ENCODE data around the gene TRABD2A.

TRABD2A gene

DNA sequence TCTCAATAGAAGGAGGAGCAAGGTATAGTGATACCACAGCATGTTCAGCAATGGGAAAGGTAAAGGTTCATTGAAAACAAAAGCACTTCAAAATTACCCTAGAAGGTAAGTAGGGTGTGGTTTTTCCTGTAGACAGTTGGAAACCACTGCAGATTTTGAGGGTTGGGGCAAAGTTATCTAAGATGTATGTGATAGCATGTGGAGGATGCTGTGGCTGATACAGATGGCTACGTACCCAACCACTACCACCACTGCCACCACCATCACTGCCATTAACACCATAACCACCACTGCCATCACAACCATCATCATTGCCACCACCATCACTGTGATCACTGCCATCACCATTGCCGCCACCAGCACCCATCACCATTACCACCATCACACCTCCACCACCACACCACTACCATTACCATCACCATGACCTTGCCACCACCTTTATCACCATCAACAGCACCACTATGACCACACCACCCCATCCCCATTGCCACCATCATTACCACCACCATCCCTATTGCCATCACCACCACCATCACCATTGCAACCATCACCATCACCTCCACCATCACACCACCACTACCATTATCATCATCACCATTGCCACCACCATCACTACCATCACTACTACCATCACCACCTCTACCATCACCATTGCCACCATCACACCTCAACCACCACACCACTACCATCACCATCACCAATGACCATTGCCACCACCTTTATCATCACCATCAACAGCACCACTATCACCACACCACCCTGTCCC lies 28.2 kb upstream of the TRABD2A start:
- no peaks in the 10 kb centered on the region for H3K9me3 ChIP-seq (ENCODE audit: insufficient read depth, low read length)
- H3K9ac ChIP-seq (ENCODE audit: low read length) = no peak overlapping the region
- H3K9me2 ChIP-seq (replicated peaks; ENCODE audit: insufficient read depth, low read length) = no peaks in the 10 kb centered on the region
- H4K20me1 ChIP-seq (ENCODE audit: low read depth, low read length) = no peaks in the 10 kb centered on the region
- H2AFZ ChIP-seq (ENCODE audit: low read depth, low read length, severe bottlenecking) = no peak overlapping the region
- no peaks in the 10 kb centered on the region for H3K36me3 ChIP-seq (ENCODE audit: low read length)
- no peak for TF ChIP-seq EZH2phosphoT487 (conservative IDR thresholded peaks at IDR 0.05; ENCODE audit: low read length)
- TF ChIP-seq, protein P1, sequence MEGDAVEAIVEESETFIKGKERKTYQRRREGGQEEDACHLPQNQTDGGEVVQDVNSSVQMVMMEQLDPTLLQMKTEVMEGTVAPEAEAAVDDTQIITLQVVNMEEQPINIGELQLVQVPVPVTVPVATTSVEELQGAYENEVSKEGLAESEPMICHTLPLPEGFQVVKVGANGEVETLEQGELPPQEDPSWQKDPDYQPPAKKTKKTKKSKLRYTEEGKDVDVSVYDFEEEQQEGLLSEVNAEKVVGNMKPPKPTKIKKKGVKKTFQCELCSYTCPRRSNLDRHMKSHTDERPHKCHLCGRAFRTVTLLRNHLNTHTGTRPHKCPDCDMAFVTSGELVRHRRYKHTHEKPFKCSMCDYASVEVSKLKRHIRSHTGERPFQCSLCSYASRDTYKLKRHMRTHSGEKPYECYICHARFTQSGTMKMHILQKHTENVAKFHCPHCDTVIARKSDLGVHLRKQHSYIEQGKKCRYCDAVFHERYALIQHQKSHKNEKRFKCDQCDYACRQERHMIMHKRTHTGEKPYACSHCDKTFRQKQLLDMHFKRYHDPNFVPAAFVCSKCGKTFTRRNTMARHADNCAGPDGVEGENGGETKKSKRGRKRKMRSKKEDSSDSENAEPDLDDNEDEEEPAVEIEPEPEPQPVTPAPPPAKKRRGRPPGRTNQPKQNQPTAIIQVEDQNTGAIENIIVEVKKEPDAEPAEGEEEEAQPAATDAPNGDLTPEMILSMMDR (IDR thresholded peaks at IDR 0.05; ENCODE audit: insufficient read depth, low read length, poor library complexity, severe bottlenecking) = no peak
- H3K79me2 ChIP-seq (ENCODE audit: insufficient read depth, low read length) = peaks cover 6% of the 10 kb centered on the region; the same call in 1 of the 2 replicates
- H3F3A ChIP-seq (ENCODE audit: insufficient read depth) = peaks cover 4% of the 10 kb centered on the region; the same call in 1 of the 2 replicates
- H3K27me3 ChIP-seq (ENCODE audit: low read length) = no peaks in the 10 kb centered on the region
- no peak overlapping the region for H3K4me3 ChIP-seq (ENCODE audit: insufficient read depth, low read length, poor library complexity, severe bottlenecking)
- no peak overlapping the region for H3K27ac ChIP-seq (ENCODE audit: low read depth, low read length)
- H3K4me2 ChIP-seq (ENCODE audit: low read depth, low read length, poor library complexity, severe bottlenecking) = no peak overlapping the region

GRCh38 chr2:84906900-84907714 lies 26.2 kb upstream of the TRABD2A start:
- Histone ChIP-seq H3K27ac (ENCODE audit: low read depth, low read length) (no peak overlapping the region), H3K9me2 (replicated peaks; ENCODE audit: insufficient read depth, low read length) (no peaks in the 10 kb centered on the region), H3K9me3 (ENCODE audit: insufficient read depth, low read length) (no peaks in the 10 kb centered on the region), H3K36me3 (ENCODE audit: low read length) (no peaks in the 10 kb centered on the region), H3K4me2 (ENCODE audit: low read depth, low read length, poor library complexity, severe bottlenecking) (peak overlapping the region; percentile 96), H3K4me3 (ENCODE audit: insufficient read depth, low read length, poor library complexity, severe bottlenecking) (peak overlapping the region; percentile 85), H3K79me2 (ENCODE audit: insufficient read depth, low read length) (peaks cover 6% of the 10 kb centered on the region; the same call in 1 of the 2 replicates), H3K27me3 (ENCODE audit: low read length) (no peaks in the 10 kb centered on the region), H3F3A (ENCODE audit: insufficient read depth) (peaks cover 4% of the 10 kb centered on the region; the same call in 1 of the 2 replicates), H4K20me1 (ENCODE audit: low read depth, low read length) (no peaks in the 10 kb centered on the region), H2AFZ (ENCODE audit: low read depth, low read length, severe bottlenecking) (no peak overlapping the region), H3K9ac (ENCODE audit: low read length) (peak overlapping the region; percentile 86)
- TF ChIP-seq EZH2phosphoT487 (conservative IDR thresholded peaks at IDR 0.05; ENCODE audit: low read length) = no peak
- TF ChIP-seq, protein P1 (IDR thresholded peaks at IDR 0.05; ENCODE audit: insufficient read depth, low read length, poor library complexity, severe bottlenecking) = no peak

GRCh38 chr2:84906108-84906899 lies 25.4 kb upstream of the TRABD2A start:
- H3K4me3 ChIP-seq (ENCODE audit: insufficient read depth, low read length, poor library complexity, severe bottlenecking) = peak overlapping the region; percentile 85
- H3K9me3 ChIP-seq (ENCODE audit: insufficient read depth, low read length) = no peaks in the 10 kb centered on the region
- peak overlapping the region; percentile 96 for H3K4me2 ChIP-seq (ENCODE audit: low read depth, low read length, poor library complexity, severe bottlenecking)
- H3K27ac ChIP-seq (ENCODE audit: low read depth, low read length) = no peak overlapping the region
- no peaks in the 10 kb centered on the region for H3K27me3 ChIP-seq (ENCODE audit: low read length)
- H3K9ac ChIP-seq (ENCODE audit: low read length) = peak overlapping the region; percentile 86
- H3K36me3 ChIP-seq (ENCODE audit: low read length) = no peaks in the 10 kb centered on the region
- H3K79me2 ChIP-seq (ENCODE audit: insufficient read depth, low read length) = peaks cover 6% of the 10 kb centered on the region; the same call in 1 of the 2 replicates
- H3F3A ChIP-seq (ENCODE audit: insufficient read depth) = peaks cover 4% of the 10 kb centered on the region; the same call in 1 of the 2 replicates
- TF ChIP-seq, protein P1 (IDR thresholded peaks at IDR 0.05; ENCODE audit: insufficient read depth, low read length, poor library complexity, severe bottlenecking) = no peak
- no peak for TF ChIP-seq EZH2phosphoT487 (conservative IDR thresholded peaks at IDR 0.05; ENCODE audit: low read length)
- no peaks in the 10 kb centered on the region for H4K20me1 ChIP-seq (ENCODE audit: low read depth, low read length)
- no peaks in the 10 kb centered on the region for H3K9me2 ChIP-seq (replicated peaks; ENCODE audit: insufficient read depth, low read length)
- peak overlapping the region; percentile 86 for H2AFZ ChIP-seq (ENCODE audit: low read depth, low read length, severe bottlenecking)
